ENCODE results near the gene ZNF286A. TPM values are rescaled to one million over a fixed set of nuclear protein-coding genes. Genes with fewer than 3 reads are reported as not detected.
"Not testable (repeated sequence)": the region's sequence is repeated elsewhere in the genome, so short reads cannot be mapped to it uniquely, and the experiment has no call there.

Gene ZNF286A
- total RNA-seq, 2 experiments from 2014 or later, result 19.2 to 35.4 TPM

GRCh38 chr17:15768865-15769533, 69.4 kb downstream of the ZNF286A start:
- H3K36me3 ChIP-seq (ENCODE audit: insufficient read depth, low read length); H3K9me3 ChIP-seq (ENCODE audit: low read length); H3K4me1 ChIP-seq (ENCODE audit: insufficient read depth, low read length, poor library complexity, severe bottlenecking); CTCF ChIA-PET (ENCODE audit: unreplicated experiment); DNase-seq (ENCODE audit: low spot score); BruUV-seq (replicated peaks); H3K4me2 ChIP-seq (ENCODE audit: low read length); H4K20me1 ChIP-seq (ENCODE audit: insufficient read depth, low read length); H2AFZ ChIP-seq (ENCODE audit: low read length); POLR2A ChIA-PET; H3K27ac ChIP-seq (ENCODE audit: low read depth, low read length, poor library complexity, severe bottlenecking); H3K79me2 ChIP-seq (ENCODE audit: insufficient read depth, low read depth, low read length); H3K4me3 ChIP-seq (ENCODE audit: low read depth, low read length, poor library complexity, severe bottlenecking); H3K9me2 ChIP-seq (ENCODE audit: insufficient read depth, low read length); intact Hi-C loops (cut with micrococcal nuclease; ENCODE audit: unreplicated experiment): not testable (repeated sequence)

Small RNA genes lying within 50 kb of the gene (small RNA-seq; reads per million reads assigned to genes)
- not detected for gene ZNF29P

Other genes with a start within 250 kb of the ZNF286A start
- 0.31 and 1.7 TPM in 2 replicates for gene CDRT4, start 232.1 kb upstream of the ZNF286A start, total RNA-seq (2014; rRNA removed; shearing (Covaris generic))
- 6.2 and 7.1 TPM in 2 replicates for gene CDRT4, start 232.1 kb upstream of the ZNF286A start, total RNA-seq (2022)
- gene TVP23C, start 136.3 kb upstream of the ZNF286A start, total RNA-seq (2014; rRNA removed; shearing (Covaris generic)), result 6.5 and 8.4 TPM in 2 replicates
- 17.9 and 20.3 TPM in 2 replicates for gene TVP23C, start 136.3 kb upstream of the ZNF286A start, total RNA-seq (2022)
- not detected in 2 replicates for gene FBXW10B, start 80.0 kb upstream of the ZNF286A start, total RNA-seq (2014; rRNA removed; shearing (Covaris generic))
- gene FBXW10B, start 80.0 kb upstream of the ZNF286A start, total RNA-seq (2022), result not detected in 2 replicates
- 11.0 and 13.8 TPM in 2 replicates for gene TRIM16, start 15.4 kb upstream of the ZNF286A start, total RNA-seq (2014; rRNA removed; shearing (Covaris generic))
- gene TRIM16, start 15.4 kb upstream of the ZNF286A start, total RNA-seq (2022), result 9.9 and 13.2 TPM in 2 replicates
- not detected in 2 replicates for gene TBC1D26, start 32.5 kb downstream of the ZNF286A start, total RNA-seq (2014; rRNA removed; shearing (Covaris generic))
- gene TBC1D26, start 32.5 kb downstream of the ZNF286A start, total RNA-seq (2022), result 0.35 TPM in 1 of 2 replicates, not detected in the other
- gene ADORA2B, start 245.4 kb downstream of the ZNF286A start, total RNA-seq (2014; rRNA removed; shearing (Covaris generic)), result not detected in 2 replicates
- not detected in 2 replicates for gene ADORA2B, start 245.4 kb downstream of the ZNF286A start, total RNA-seq (2022)

Measured in OCI-LY7 (cell line).